NT2/D1 (cell line): ENCODE measurements around the gene NKAIN2.

Source experiments
- SUZ12 ChIP-seq: IDR thresholded peaks from 2 replicates; pipeline ENCODE4 v1.6.1; 2011; ENCODE audit not compliant: insufficient read length, insufficient read depth; ENCODE audit errors: extremely low read depth
- YY1 ChIP-seq: IDR thresholded peaks from 2 replicates; pipeline ENCODE4 v1.6.1; 2011; ENCODE audit not compliant: insufficient read length, insufficient read depth

DNA sequence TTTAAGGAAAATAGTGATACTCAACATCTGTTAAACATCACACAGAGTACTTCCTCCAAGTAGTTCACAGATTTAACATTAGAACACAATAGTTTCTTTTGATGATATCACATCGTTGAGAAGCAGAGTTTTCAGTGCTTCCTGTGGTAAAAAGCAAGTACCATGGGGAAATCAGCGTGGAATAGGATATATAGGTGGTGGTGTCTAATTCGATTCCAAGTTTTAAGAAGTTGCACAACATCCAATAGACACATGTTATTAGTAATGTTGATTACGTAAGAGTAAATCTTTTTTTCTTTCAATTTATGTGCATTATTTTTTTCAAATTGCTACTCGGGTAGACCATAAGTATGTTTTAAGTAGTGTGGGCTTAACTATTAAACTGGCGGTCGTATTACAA lies 360.7 kb downstream of the NKAIN2 start:
- TF ChIP-seq SUZ12, result no peak
- TF ChIP-seq YY1, result no peak
